H1 (cell line): Measurements from ENCODE around the gene DISC1. TPM values are rescaled to one million over a fixed set of nuclear protein-coding genes. Genes with fewer than 3 reads are reported as not detected.

Source experiments
- CTCF ChIA-PET: fragments of 300-600 bp; sonication (Branson Sonifier 250); formaldehyde crosslinking; loops from one replicate; lab custom pipeline; 2021; ENCODE audit not compliant: partially characterized antibody; lab: Charles Lee
- POLR2A ChIA-PET: fragments of 300-600 bp; sonication (Branson Sonifier 250); formaldehyde crosslinking; loops from one replicate; lab custom pipeline; 2021; ENCODE audit warnings: inconsistent platforms; ENCODE audit not compliant: partially characterized antibody; lab: Charles Lee
- DNase-seq, 2 experiments: peaks; one replicate each; pipeline versions ENCODE4 v3.0.0 to v3.0.0-alpha.2; 2010 to 2022; ENCODE audit warnings: low spot score in 2 of 2, low read depth in 1 of 2, mixed read lengths in 1 of 2
- FAIRE-seq: peaks from 2 replicates; lab custom pipeline; 2011; peaks lifted over from hg19 to GRCh38; lab: Jason Lieb, UNC
- H2AFZ ChIP-seq: 2 replicates; pipeline ENCODE4 v1.8.1; 2012; ENCODE audit warnings: low read length, inconsistent platforms
- H2AK5ac ChIP-seq: 2 replicates; pipeline ENCODE4 v1.6.1; 2013; ENCODE audit warnings: low read depth, low read length
- H2BK120ac ChIP-seq: replicated peaks from 2 replicates; pipeline ENCODE3; 2013; ENCODE audit warnings: low read depth, low read length, inconsistent platforms
- H2BK12ac ChIP-seq: 2 replicates; pipeline ENCODE4 v1.6.1; 2013; ENCODE audit warnings: low read depth, low read length
- H2BK15ac ChIP-seq: 2 replicates; pipeline ENCODE4 v1.6.1; 2013; ENCODE audit warnings: low read length
- H2BK20ac ChIP-seq: 2 replicates; pipeline ENCODE4 v1.6.1; 2013; ENCODE audit warnings: low read length
- H2BK5ac ChIP-seq: 2 replicates; pipeline ENCODE4 v1.6.1; 2013; ENCODE audit warnings: low read depth, low read length
- H3K14ac ChIP-seq: 2 replicates; pipeline ENCODE4 v1.6.1; 2013; ENCODE audit warnings: inconsistent platforms; ENCODE audit not compliant: insufficient read length
- H3K18ac ChIP-seq: 2 replicates; pipeline ENCODE4 v1.6.1; 2013; ENCODE audit warnings: low read length; ENCODE audit errors: extremely low read depth
- H3K23ac ChIP-seq: 2 replicates; pipeline ENCODE4 v1.6.1; 2013; ENCODE audit warnings: inconsistent platforms; ENCODE audit not compliant: insufficient read length
- H3K23me2 ChIP-seq: 2 replicates; pipeline ENCODE4 v1.6.1; 2013; ENCODE audit warnings: low read depth, low read length
- H3K27ac ChIP-seq: 2 replicates; pipeline ENCODE4 v1.6.1; 2011; ENCODE audit warnings: low read depth, low read length, inconsistent platforms
- H3K27me3 ChIP-seq, 4 experiments: replicated peaks in 1 of 4; 1 replicate in 1 of 4; 2 replicates in 3 of 4; pipeline versions ENCODE4 v1.6.1 to v1.8.1; 2011 to 2013; ENCODE audit warnings: low read length in 3 of 4, mild to moderate bottlenecking in 3 of 4, inconsistent platforms in 2 of 4, mixed read lengths in 2 of 4, moderate library complexity in 1 of 4; ENCODE audit not compliant: control insufficient read depth in 3 of 4, insufficient read depth in 3 of 4; ENCODE audit errors: extremely low read depth in 1 of 4
- H3K36me3 ChIP-seq, 4 experiments: 2 replicates each; pipeline versions ENCODE4 v1.6.1 to v1.8.1; 2011 to 2013; ENCODE audit warnings: mild to moderate bottlenecking in 4 of 4, low read length in 3 of 4, moderate library complexity in 2 of 4, control low read depth in 1 of 4, inconsistent platforms in 1 of 4; ENCODE audit not compliant: insufficient read depth in 4 of 4, control insufficient read depth in 2 of 4
- H3K4ac ChIP-seq: replicated peaks from 2 replicates; pipeline ENCODE3; 2013; ENCODE audit warnings: low read length, low read depth, mixed read lengths, inconsistent platforms; ENCODE audit not compliant: insufficient read length
- H3K4me1 ChIP-seq, 4 experiments: replicated peaks in 1 of 4; 1 replicate in 1 of 4; 2 replicates in 3 of 4; pipeline versions ENCODE4 v1.6.1 to v1.8.1; 2011 to 2013; ENCODE audit warnings: low read length in 3 of 4, inconsistent platforms in 2 of 4, mixed read lengths in 1 of 4; ENCODE audit not compliant: insufficient read depth in 4 of 4, control insufficient read depth in 3 of 4
- H3K4me2 ChIP-seq, 2 experiments: 2 replicates each; pipeline versions ENCODE4 v1.6.1 to v1.8.1; 2011 to 2013; ENCODE audit warnings: low read depth in 2 of 2, low read length in 2 of 2, control low read depth in 1 of 2, inconsistent platforms in 1 of 2, mild to moderate bottlenecking in 1 of 2; ENCODE audit not compliant: insufficient read depth in 1 of 2
- H3K4me3 ChIP-seq, 4 experiments: fragments of 200-600, 300-600 bp in 1 of 4; sonication (generic), shearing (Covaris generic), sonication (Bioruptor Twin) in 1 of 4; 2 replicates each; pipeline versions ENCODE4 v1.5.1 to v1.8.1; 2011 to 2016; ENCODE audit warnings: low read length in 4 of 4, low read depth in 3 of 4, control low read depth in 2 of 4, inconsistent platforms in 2 of 4, mild to moderate bottlenecking in 2 of 4, mixed read lengths in 1 of 4, moderate library complexity in 1 of 4; ENCODE audit not compliant: insufficient read depth in 2 of 4; ENCODE audit errors: extremely low read depth in 1 of 4
- H3K56ac ChIP-seq: replicated peaks from 2 replicates; pipeline ENCODE3; 2013; ENCODE audit warnings: low read depth, mild to moderate bottlenecking, mixed read lengths, low read length, inconsistent platforms; ENCODE audit not compliant: insufficient read length
- H3K79me1 ChIP-seq: 2 replicates; pipeline ENCODE4 v1.6.1; 2013; ENCODE audit warnings: low read depth, low read length, control low read depth
- H3K79me2 ChIP-seq, 2 experiments: 2 replicates each; pipeline versions ENCODE4 v1.6.1 to v1.8.1; 2012 to 2013; ENCODE audit warnings: low read length in 2 of 2, mild to moderate bottlenecking in 2 of 2, inconsistent platforms in 1 of 2; ENCODE audit not compliant: insufficient read depth in 2 of 2, control insufficient read depth in 1 of 2
- H3K9ac ChIP-seq, 4 experiments: replicated peaks in 1 of 4; 1 replicate in 1 of 4; 2 replicates in 3 of 4; pipeline versions ENCODE4 v1.6.1 to v1.8.1; 2011 to 2013; ENCODE audit warnings: low read depth in 3 of 4, low read length in 3 of 4, control low read depth in 2 of 4, mild to moderate bottlenecking in 2 of 4, moderate library complexity in 2 of 4, inconsistent platforms in 1 of 4; ENCODE audit errors: extremely low read depth in 1 of 4
- H3K9me3 ChIP-seq, 2 experiments: 2 replicates each; pipeline versions ENCODE4 v1.6.1 to v1.8.1; 2012 to 2013; ENCODE audit warnings: mild to moderate bottlenecking in 2 of 2, moderate library complexity in 2 of 2, control low read depth in 1 of 2, inconsistent platforms in 1 of 2, low read depth in 1 of 2, low read length in 1 of 2, mixed read lengths in 1 of 2; ENCODE audit not compliant: insufficient read depth in 2 of 2
- H4K20me1 ChIP-seq, 2 experiments: replicated peaks in 1 of 2; 2 replicates each; pipeline versions ENCODE3 to v1.8.1; 2011 to 2013; ENCODE audit warnings: inconsistent platforms in 2 of 2, low read length in 2 of 2, mild to moderate bottlenecking in 1 of 2; ENCODE audit not compliant: insufficient read depth in 2 of 2, control insufficient read depth in 1 of 2
- H4K5ac ChIP-seq: 2 replicates; pipeline ENCODE4 v1.6.1; 2013; ENCODE audit warnings: low read length, low read depth, mixed read lengths, inconsistent platforms; ENCODE audit not compliant: insufficient read length
- H4K8ac ChIP-seq: 2 replicates; pipeline ENCODE4 v1.8.0; 2013; ENCODE audit warnings: mild to moderate bottlenecking, moderate library complexity, low read length, inconsistent platforms; ENCODE audit not compliant: insufficient read depth; ENCODE audit errors: extremely low read depth
- H4K91ac ChIP-seq: replicated peaks from 2 replicates; pipeline ENCODE3; 2013; ENCODE audit warnings: low read length, mixed read lengths, inconsistent platforms; ENCODE audit not compliant: insufficient read length
- RFX5 ChIP-seq: IDR thresholded peaks from 2 replicates; pipeline ENCODE4 v1.6.1; 2011; ENCODE audit warnings: low read depth, low read length, improper control_type of control experiment, borderline replicate concordance
- SAP30 ChIP-seq: fragments of 300-600 bp; sonication (generic); IDR thresholded peaks from 2 replicates; pipeline ENCODE4 v1.7.1; 2012; ENCODE audit warnings: low read length, moderate library complexity, mild to moderate bottlenecking, inconsistent platforms; ENCODE audit not compliant: insufficient read depth, insufficient replicate concordance
- SP2 ChIP-seq: IDR thresholded peaks from 2 replicates; pipeline ENCODE4 v1.6.1; 2012; ENCODE audit warnings: mild to moderate bottlenecking, low read length, inconsistent platforms
- ZNF274 ChIP-seq: IDR thresholded peaks from 2 replicates; pipeline ENCODE4 v1.7.0; 2012; ENCODE audit warnings: low read length, borderline replicate concordance; ENCODE audit errors: extremely low read depth
- WGBS, 2 experiments: shearing (Covaris generic) in 1 of 2; methylation state at CpG; one replicate each; pipeline versions ENCODE4 v1.1.6 to v1.1.7; 2013 to 2015; ENCODE audit warnings: low lambda C conversion rate in 2 of 2, mixed read lengths in 2 of 2, inconsistent platforms in 1 of 2, low coverage in 1 of 2, missing lambda C conversion rate in 1 of 2; ENCODE audit not compliant: insufficient replicate concordance in 2 of 2, insufficient coverage in 1 of 2, insufficient read length in 1 of 2; ENCODE audit errors: extremely low coverage in 1 of 2, missing lambda C conversion rate in 1 of 2; 5-methylcytosine and 5-hydroxymethylcytosine counted together
- polyA plus RNA-seq, 7 experiments: library from polyadenylated mRNA; depleted of rRNA in 3 of 7; stranded (reverse) in 5 of 7; unstranded in 2 of 7; fragments of >200 nt in 5 of 7; fragments of 200-250 nt in 2 of 7; gene quantifications; 1 replicate in 5 of 7; 2 replicates in 1 of 7; 4 replicates in 1 of 7; pipeline versions ENCODE4 v1.2.1 to v1.2.3, GENCODE V29; 2011 to 2013; ENCODE audit warnings: missing spikeins in 2 of 7, mixed read lengths in 2 of 7
- total RNA-seq: library from RNA; stranded (reverse); fragmentation: NEBNext Ultra II Directional; extraction: Animal tissue kit (Norgen Biotek cat#: 25700); gene quantifications from 2 replicates; pipeline ENCODE4 v1.2.1, GENCODE V29; 2021
- TF ChIP-seq, protein P1 (sequence below): IDR thresholded peaks from 2 replicates; pipeline ENCODE4 v1.6.1; 2012; ENCODE audit warnings: inconsistent platforms

Gene DISC1
- total and polyA plus RNA-seq, 2 of the 8 experiments (the other 6 are each of a cell fraction or from before 2014, with no cell fraction given), result 1.1 to 3.5 TPM

DNA sequence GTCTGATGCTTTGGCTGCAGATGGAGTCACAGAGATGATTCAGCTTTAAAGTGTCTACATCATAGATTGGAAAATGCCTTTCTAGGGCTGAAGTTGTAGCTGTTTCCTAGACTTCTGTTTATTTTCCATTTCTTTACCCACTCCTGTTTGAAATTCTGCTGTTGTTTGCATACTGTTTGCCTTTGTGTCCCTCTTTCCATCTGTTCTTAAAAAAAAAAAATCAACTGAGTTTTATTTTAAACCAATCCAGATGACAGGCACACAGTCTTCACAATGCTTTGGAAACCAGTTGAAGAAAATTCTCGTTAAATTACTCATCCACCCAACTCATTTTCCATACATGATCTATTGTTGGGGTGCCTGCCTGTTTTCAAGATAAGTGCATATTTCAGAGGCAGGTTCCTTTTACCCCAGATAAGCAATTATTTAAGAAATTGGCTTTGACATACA lies 245.9 kb downstream of the DISC1 start:
- Histone ChIP-seq H3K4me2 (no peak overlapping the region), H3K14ac (no peak overlapping the region), H3K23me2 (no peaks in the 10 kb centered on the region), H2BK15ac (no peak overlapping the region), H3K4ac (no peak overlapping the region), H3K23ac (no peak overlapping the region), H4K91ac (no peak overlapping the region), H4K20me1 (no peaks in the 10 kb centered on the region), H2BK20ac (no peak overlapping the region), H4K5ac (no peak overlapping the region), H3K36me3 (no peaks in the 10 kb centered on the region), H2AK5ac (no peak overlapping the region), H3K79me2 (no peaks in the 10 kb centered on the region), H2BK120ac (no peak overlapping the region), H3K9me3 (no peaks in the 10 kb centered on the region; a peak in 1 of 4 replicates), H3K18ac (no peak overlapping the region), H3K4me1 (peaks cover 0 to 8% (median 2%) of the 10 kb centered on the region in 4 experiments; a peak in 3 of 7 replicates), H4K8ac (no peak overlapping the region), H3K27me3 (no peaks in the 10 kb centered on the region), H2AFZ (no peak overlapping the region), H3K9ac (no peak overlapping the region), H2BK5ac (no peak overlapping the region), H3K79me1 (no peaks in the 10 kb centered on the region), H3K4me3 (no peak overlapping the region), H3K56ac (no peak overlapping the region), H3K27ac (no peak overlapping the region), H2BK12ac (no peak overlapping the region)
- TF ChIP-seq RFX5, result no peak
- no peak for TF ChIP-seq SAP30
- no peak for TF ChIP-seq SP2
- TF ChIP-seq, protein P1, sequence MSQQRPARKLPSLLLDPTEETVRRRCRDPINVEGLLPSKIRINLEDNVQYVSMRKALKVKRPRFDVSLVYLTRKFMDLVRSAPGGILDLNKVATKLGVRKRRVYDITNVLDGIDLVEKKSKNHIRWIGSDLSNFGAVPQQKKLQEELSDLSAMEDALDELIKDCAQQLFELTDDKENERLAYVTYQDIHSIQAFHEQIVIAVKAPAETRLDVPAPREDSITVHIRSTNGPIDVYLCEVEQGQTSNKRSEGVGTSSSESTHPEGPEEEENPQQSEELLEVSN, result no peak
- no peak for TF ChIP-seq ZNF274
- FAIRE-seq (no peak), DNase-seq (no peak)
- ChIA-PET POLR2A (no interaction called here), CTCF (no interaction called here)
- WGBS, 2 experiments, result 100% methylated on average over 1 of the region's 1 CpG; no CpG with 5 or more reads in 1 of the 2 experiments
